HCT116 (cell line): ENCODE results near the gene APIP. TPM values are rescaled to one million over a fixed set of nuclear protein-coding genes. Genes with fewer than 3 reads are reported as not detected.
A peak's percentile ranks its signal among the peaks of the same experiment; 100 is the strongest.
"Not testable (repeated sequence)": the region's sequence is repeated elsewhere in the genome, so short reads cannot be mapped to it uniquely, and the experiment has no call there.

Experiments used
- ATAC-seq: fragments of 200-7000 bp; cut with Tn5 transposase; 2 replicates; pipeline ENCODE4 v1.9.1; 2020; ENCODE audit warnings: mild to moderate bottlenecking, moderate library complexity
- BruUV-seq: library from RNA; stranded (reverse); fragments of 400-500 nt; replicated peaks from 2 replicates; lab custom pipeline; 2021; lab: Mats Ljungman, UMichigan
- CTCF ChIA-PET: fragments of 300-600 bp; sonication (Branson Sonifier 250); formaldehyde crosslinking; loops from one replicate; lab custom pipeline; 2021; ENCODE audit warnings: antibody characterized with exemption; lab: Charles Lee
- POLR2A ChIA-PET: fragments of 300-600, 350-600 bp; sonication (Branson Sonifier 250); formaldehyde crosslinking; loops from one replicate; lab custom pipeline; 2021; ENCODE audit warnings: antibody characterized with exemption; lab: Charles Lee
- RAD21 ChIA-PET, 2 experiments: fragments of 300-600 bp; sonication (Branson Sonifier 250); formaldehyde crosslinking; loops; one replicate each; lab custom pipeline; 2023; ENCODE audit warnings: low total read pairs in 2 of 2; ENCODE audit not compliant: uncharacterized antibody in 2 of 2, unreplicated experiment in 2 of 2, low non-redundant PET in 1 of 2; lab: Charles Lee
- DNase-seq: peaks from one replicate; pipeline ENCODE4 v3.0.0-alpha.2; 2010; ENCODE audit warnings: low read depth, low spot score
- H2AFZ ChIP-seq: fragments of 200-600 bp; shearing (Covaris generic), sonication (generic); 2 replicates; pipeline ENCODE4 v1.6.1; 2017; ENCODE audit warnings: low read depth, mixed run types, mixed read lengths, antibody characterized with exemption, low read length; ENCODE audit not compliant: poor library complexity, severe bottlenecking
- H3K27ac ChIP-seq: 2 replicates; pipeline ENCODE4 v1.5.1; 2012; ENCODE audit warnings: low read depth, low read length
- H3K27me3 ChIP-seq: fragments of 200-600 bp; sonication (generic); 2 replicates; pipeline ENCODE4 v1.6.1; 2016; ENCODE audit warnings: mixed run types, low read length, mixed read lengths; ENCODE audit not compliant: insufficient read depth
- H3K36me3 ChIP-seq, 2 experiments: fragments of 200-500 bp in 1 of 2; fragments of 200-600 bp in 1 of 2; sonication (Bioruptor generic) in 1 of 2; sonication (generic) in 1 of 2; 2 replicates each; pipeline versions ENCODE4 v1.5.1 to v1.6.1; 2014 to 2016; ENCODE audit warnings: low read length in 2 of 2, inconsistent platforms in 1 of 2, mixed read lengths in 1 of 2, mixed run types in 1 of 2; ENCODE audit not compliant: insufficient read depth in 2 of 2, control insufficient read depth in 1 of 2
- H3K4me1 ChIP-seq, 2 experiments: fragments of 200-600 bp in 1 of 2; sonication (generic) in 1 of 2; 2 replicates each; pipeline versions ENCODE4 v1.5.1 to v1.6.1; 2012 to 2017; ENCODE audit warnings: low read length in 2 of 2, inconsistent platforms in 1 of 2, mild to moderate bottlenecking in 1 of 2, mixed read lengths in 1 of 2, mixed run types in 1 of 2, moderate library complexity in 1 of 2; ENCODE audit not compliant: insufficient read depth in 2 of 2, control insufficient read depth in 1 of 2
- H3K4me2 ChIP-seq: fragments of 200-600 bp; sonication (generic); 2 replicates; pipeline ENCODE4 v1.6.1; 2017; ENCODE audit warnings: mixed run types, low read length, mixed read lengths
- H3K4me3 ChIP-seq, 2 experiments: fragments of 200-600 bp in 1 of 2; sonication (generic) in 1 of 2; replicated peaks in 1 of 2; 2 replicates each; pipeline ENCODE4 v1.5.1; 2011 to 2016; ENCODE audit warnings: low read length in 2 of 2, control low read depth in 1 of 2, low read depth in 1 of 2, mild to moderate bottlenecking in 1 of 2, mixed read lengths in 1 of 2, mixed run types in 1 of 2
- H3K79me2 ChIP-seq: fragments of 200-600 bp; sonication (generic); 2 replicates; pipeline ENCODE4 v1.6.1; 2017; ENCODE audit warnings: mild to moderate bottlenecking, mixed run types, low read length, moderate library complexity, mixed read lengths; ENCODE audit not compliant: insufficient read depth
- H3K9ac ChIP-seq: fragments of 200-600 bp; sonication (generic); 2 replicates; pipeline ENCODE4 v1.6.1; 2016; ENCODE audit warnings: low read length, mixed read lengths
- H3K9me2 ChIP-seq: fragments of 200-600 bp; sonication (generic), shearing (Covaris generic); 2 replicates; pipeline ENCODE4 v1.6.1; 2017; ENCODE audit warnings: mixed run types, mild to moderate bottlenecking, moderate library complexity; ENCODE audit not compliant: insufficient read depth
- H3K9me3 ChIP-seq, 2 experiments: fragments of 200-500 bp in 1 of 2; fragments of 200-600 bp in 1 of 2; sonication (Bioruptor generic) in 1 of 2; sonication (generic) in 1 of 2; 2 replicates each; pipeline ENCODE4 v1.6.1; 2014 to 2017; ENCODE audit warnings: low read length in 2 of 2, mixed read lengths in 2 of 2, inconsistent platforms in 1 of 2, low read depth in 1 of 2, mild to moderate bottlenecking in 1 of 2, mixed run types in 1 of 2, moderate library complexity in 1 of 2; ENCODE audit not compliant: control insufficient read depth in 1 of 2, insufficient read depth in 1 of 2
- H4K20me1 ChIP-seq: fragments of 200-600 bp; sonication (generic), shearing (Covaris generic); 2 replicates; pipeline ENCODE4 v1.6.1; 2017; ENCODE audit warnings: mixed run types, mild to moderate bottlenecking, moderate library complexity; ENCODE audit not compliant: insufficient read depth
- ATF3 ChIP-seq: IDR thresholded peaks from 2 replicates; pipeline ENCODE4 v1.6.1; 2012
- EGR1 ChIP-seq: IDR thresholded peaks from 2 replicates; pipeline ENCODE4 v1.6.1; 2012; ENCODE audit warnings: low read depth
- EZH2 ChIP-seq: fragments of 200-600 bp; sonication (generic); IDR thresholded peaks from 2 replicates; pipeline ENCODE4 v1.6.1; 2017; ENCODE audit warnings: antibody characterized with exemption, mixed run types
- FOSL1 ChIP-seq: IDR thresholded peaks from 2 replicates; pipeline ENCODE4 v1.6.1; 2012; ENCODE audit warnings: low read depth
- MAX ChIP-seq: IDR thresholded peaks from 2 replicates; pipeline ENCODE4 v1.6.1; 2012
- POLR2AphosphoS5 ChIP-seq: IDR thresholded peaks from 2 replicates; pipeline ENCODE4 v1.6.1; 2011; ENCODE audit warnings: mild to moderate bottlenecking, low read depth, low read length, moderate library complexity
- REST ChIP-seq: IDR thresholded peaks from 2 replicates; pipeline ENCODE4 v1.6.1; 2012; ENCODE audit warnings: low read depth
- SIN3A ChIP-seq: IDR thresholded peaks from 2 replicates; pipeline ENCODE4 v1.6.1; 2012; ENCODE audit warnings: low read depth
- SP1 ChIP-seq: IDR thresholded peaks from 2 replicates; pipeline ENCODE4 v1.6.1; 2012; ENCODE audit warnings: low read depth
- YY1 ChIP-seq: IDR thresholded peaks from 2 replicates; pipeline ENCODE4 v1.6.1; 2011; ENCODE audit warnings: low read length, low read depth, moderate library complexity, mild to moderate bottlenecking; ENCODE audit not compliant: insufficient replicate concordance; ENCODE audit errors: extremely low read depth
- intact Hi-C: fragments of 100-400 bp; cut with micrococcal nuclease; formaldehyde crosslinking; loops from 2 replicates; pipeline ENCODE4 v1.10.0; 2022
- total RNA-seq: library from RNA; stranded (reverse); gene quantifications from one replicate; pipeline ENCODE4 v1.2.1, GENCODE V29; 2021; ENCODE audit not compliant: unreplicated experiment

The APIP gene
- total RNA-seq, 1 experiment from 2014 or later: 41.2 TPM

- TSS peak; percentile 54 for BruUV-seq
- intact Hi-C loops: no loop called here
- Histone ChIP-seq H2AFZ (no peak overlapping the region), H3K27ac (peak overlapping the region; percentile 92), H3K9me3 (peaks cover 0 to 5% of the 10 kb centered on the region in 2 experiments; a peak in 1 of 4 replicates), H3K9me2 (no peaks in the 10 kb centered on the region), H3K4me1 (peaks cover 7 to 17% of the 10 kb centered on the region in 2 experiments), H3K4me2 (peak overlapping the region; percentile 98), H3K79me2 (peaks cover 66% of the 10 kb centered on the region), H4K20me1 (no peaks in the 10 kb centered on the region), H3K9ac (peak overlapping the region; percentile 93), H3K4me3 (peak overlapping the region; percentile 88 to 92), H3K36me3 (peaks cover 3% of the 10 kb centered on the region in 2 experiments; a peak in 2 of 4 replicates), H3K27me3 (no peaks in the 10 kb centered on the region)
- no peak; the same call in 1 of the 2 replicates for TF ChIP-seq SIN3A
- no peak for TF ChIP-seq MAX
- no peak for TF ChIP-seq ATF3
- TF ChIP-seq EZH2: no peak
- no peak for TF ChIP-seq YY1
- no peak for TF ChIP-seq SP1
- no peak for TF ChIP-seq FOSL1
- no peak for TF ChIP-seq POLR2AphosphoS5
- TF ChIP-seq REST: no peak
- TF ChIP-seq EGR1: no peak
- POLR2A ChIA-PET: interaction anchor here (1.1 kb wide), 1 partner anchor 8 kb away, joined by 3 read pairs; no protein-coding TSS in a partner anchor
- CTCF ChIA-PET: interaction anchor here (0.7 to 2.7 kb wide), 3 partner anchors 11 to 329 kb away, joined by 4 to 7 read pairs (median 7); no protein-coding TSS in a partner anchor
- DNase-seq (no peak), ATAC-seq (peak; percentile 8; the same call in 1 of the 2 replicates)
- RAD21 ChIA-PET: interaction anchor here in 1 of 2 experiments (0.7 kb wide), 1 partner anchor 16 kb away, joined by 4 read pairs; no protein-coding TSS in a partner anchor
Observed at GRCh38 chr11:34915136-34916014, 804 bp downstream of the APIP start.

GRCh38 chr11:34913556-34913955 is 2.6 kb downstream of the APIP start:
- H3K27me3 ChIP-seq, H3K9me2 ChIP-seq, H2AFZ ChIP-seq, intact Hi-C loops, H4K20me1 ChIP-seq, H3K27ac ChIP-seq, BruUV-seq, DNase-seq, H3K4me3 ChIP-seq, H3K9ac ChIP-seq, H3K9me3 ChIP-seq, H3K36me3 ChIP-seq, POLR2A ChIA-PET, H3K4me2 ChIP-seq, ATAC-seq, RAD21 ChIA-PET: not testable (repeated sequence)
- CTCF ChIA-PET: interaction anchor here (0.7 kb wide), 1 partner anchor 14 kb away, joined by 3 read pairs; no protein-coding TSS in a partner anchor
- H3K79me2 ChIP-seq: peaks cover 48% of the 10 kb centered on the region
- peaks cover 7 to 18% of the 10 kb centered on the region in 2 experiments for H3K4me1 ChIP-seq
